Activated T-helper 1 cell treated with anti-CD3 and anti-CD28 coated beads, Interleukin-12 subunit alpha, Interleukin-12 subunit beta, Interleukin-2, Interleukin-4 antibody, amounts not matched to agents 30 ng/mL and 10 ng/mL and 1 ng/mL, durations not matched to agents 14 hours and 24 hours and 36 hours (primary cell): Measurements from ENCODE around the gene GNAO1. TPM values are rescaled to one million over a fixed set of nuclear protein-coding genes. Genes with fewer than 3 reads are reported as not detected.

Experiments used
- DNase-seq: peaks from one replicate; pipeline ENCODE4 v3.0.0; 2021; ENCODE audit warnings: low spot score
- H3K27ac Mint-ChIP-seq: one replicate; pipeline ENCODE4 v1.8.0; 2021; ENCODE audit warnings: mild to moderate bottlenecking, mixed read lengths
- H3K27me3 Mint-ChIP-seq: one replicate; pipeline ENCODE4 v1.8.0; 2022; ENCODE audit warnings: mild to moderate bottlenecking, moderate library complexity, mixed read lengths; ENCODE audit not compliant: insufficient read depth
- H3K36me3 Mint-ChIP-seq: one replicate; pipeline ENCODE4 v1.8.0; 2021; ENCODE audit warnings: low read depth, mixed read lengths
- H3K4me1 Mint-ChIP-seq: one replicate; pipeline ENCODE4 v1.8.0; 2021; ENCODE audit warnings: low read depth, mixed read lengths
- H3K4me3 Mint-ChIP-seq: one replicate; pipeline ENCODE4 v1.8.0; 2021; ENCODE audit warnings: mild to moderate bottlenecking, moderate library complexity, mixed read lengths
- H3K9me3 Mint-ChIP-seq: one replicate; pipeline ENCODE4 v1.8.0; 2021; ENCODE audit warnings: mixed read lengths
- intact Hi-C: fragments of 100-400 bp; cut with micrococcal nuclease; formaldehyde crosslinking; loops from one replicate; pipeline ENCODE4 v1.15.1; 2024
- total RNA-seq: library from RNA; stranded (reverse); gene quantifications from 2 replicates; pipeline ENCODE4 v1.2.3, GENCODE V29; 2022

GNAO1 gene
- total RNA-seq, 1 donor from 2014 or later: 1.7 TPM

GRCh38 chr16:56202036-56202435 lies 10.7 kb downstream of the GNAO1 start:
- Mint-ChIP-seq H3K4me1 (no peaks in the 10 kb centered on the region), H3K27me3 (peaks cover 11% of the 10 kb centered on the region)
- no peak for DNase-seq

GRCh38 chr16:56203052-56203451 lies 11.8 kb downstream of the GNAO1 start:
- peak; percentile 37 for DNase-seq
- no peaks in the 10 kb centered on the region for H3K36me3 Mint-ChIP-seq
- no peaks in the 10 kb centered on the region for H3K4me1 Mint-ChIP-seq
- intact Hi-C loops: loop anchor here (1.0 to 2.0 kb wide), 2 partner anchors 162 to 259 kb away; no protein-coding TSS in a partner anchor
- no peak overlapping the region for H3K27ac Mint-ChIP-seq
- peaks cover 4% of the 10 kb centered on the region for H3K9me3 Mint-ChIP-seq
- peaks cover 2% of the 10 kb centered on the region for H3K27me3 Mint-ChIP-seq
- H3K4me3 Mint-ChIP-seq: no peak overlapping the region

More at GRCh38 chr16:56202036-56202435, 10.7 kb downstream of the GNAO1 start:
- no peak overlapping the region for H3K27ac Mint-ChIP-seq
- no peaks in the 10 kb centered on the region for H3K36me3 Mint-ChIP-seq
- peaks cover 4% of the 10 kb centered on the region for H3K9me3 Mint-ChIP-seq
- H3K4me3 Mint-ChIP-seq: no peak overlapping the region
- intact Hi-C loops: loop anchor here (2.0 kb wide), 1 partner anchor 161 kb away; no protein-coding TSS in a partner anchor

- intact Hi-C loops: no loop called here
- no peaks in the 10 kb centered on the region for H3K4me1 Mint-ChIP-seq
- no peaks in the 10 kb centered on the region for H3K9me3 Mint-ChIP-seq
- DNase-seq: no peak
- no peak overlapping the region for H3K27ac Mint-ChIP-seq
- H3K36me3 Mint-ChIP-seq: no peaks in the 10 kb centered on the region
- H3K4me3 Mint-ChIP-seq: no peak overlapping the region
- peaks cover 9% of the 10 kb centered on the region for H3K27me3 Mint-ChIP-seq
Observed at GRCh38 chr16:56204816-56205215, 13.5 kb downstream of the GNAO1 start.

GRCh38 chr16:56206951-56207350 lies 15.7 kb downstream of the GNAO1 start:
- DNase-seq: no peak
- Mint-ChIP-seq H3K36me3 (no peaks in the 10 kb centered on the region), H3K4me1 (no peaks in the 10 kb centered on the region), H3K27me3 (peaks cover 17% of the 10 kb centered on the region), H3K4me3 (no peak overlapping the region), H3K27ac (no peak overlapping the region), H3K9me3 (no peaks in the 10 kb centered on the region)
- intact Hi-C loops: no loop called here

GRCh38 chr16:56207421-56207820 lies 16.1 kb downstream of the GNAO1 start:
- Mint-ChIP-seq H3K9me3 (no peaks in the 10 kb centered on the region), H3K4me1 (no peaks in the 10 kb centered on the region), H3K27ac (no peak overlapping the region), H3K27me3 (peaks cover 21% of the 10 kb centered on the region), H3K36me3 (no peaks in the 10 kb centered on the region), H3K4me3 (no peak overlapping the region)
- DNase-seq: no peak
- intact Hi-C loops: no loop called here

- Mint-ChIP-seq H3K4me3 (no peak overlapping the region), H3K27me3 (peaks cover 50% of the 10 kb centered on the region)
Observed at GRCh38 chr16:56211435-56211981, 20.2 kb downstream of the GNAO1 start.

GRCh38 chr16:56212144-56212543 lies 20.9 kb downstream of the GNAO1 start:
- Mint-ChIP-seq H3K27me3 (peaks cover 54% of the 10 kb centered on the region), H3K27ac (no peak overlapping the region), H3K9me3 (no peaks in the 10 kb centered on the region), H3K4me1 (no peaks in the 10 kb centered on the region), H3K36me3 (no peaks in the 10 kb centered on the region), H3K4me3 (no peak overlapping the region)
- no peak for DNase-seq
- intact Hi-C loops: no loop called here

More at GRCh38 chr16:56211435-56211981, 20.2 kb downstream of the GNAO1 start:
- H3K4me1 Mint-ChIP-seq: no peaks in the 10 kb centered on the region
- intact Hi-C loops: no loop called here
- no peak for DNase-seq
- H3K9me3 Mint-ChIP-seq: no peaks in the 10 kb centered on the region
- no peaks in the 10 kb centered on the region for H3K36me3 Mint-ChIP-seq
- no peak overlapping the region for H3K27ac Mint-ChIP-seq

GRCh38 chr16:56221995-56222394 lies 30.7 kb downstream of the GNAO1 start:
- H3K36me3 Mint-ChIP-seq: no peaks in the 10 kb centered on the region
- peaks cover 33% of the 10 kb centered on the region for H3K27me3 Mint-ChIP-seq
- no peaks in the 10 kb centered on the region for H3K9me3 Mint-ChIP-seq
- no peak overlapping the region for H3K27ac Mint-ChIP-seq
- intact Hi-C loops: no loop called here
- no peak for DNase-seq
- H3K4me1 Mint-ChIP-seq: peaks cover 22% of the 10 kb centered on the region
- H3K4me3 Mint-ChIP-seq: no peak overlapping the region

- intact Hi-C loops: no loop called here
- Mint-ChIP-seq H3K9me3 (no peaks in the 10 kb centered on the region), H3K4me1 (peaks cover 26% of the 10 kb centered on the region), H3K36me3 (no peaks in the 10 kb centered on the region), H3K4me3 (no peak overlapping the region), H3K27me3 (peaks cover 27% of the 10 kb centered on the region), H3K27ac (no peak overlapping the region)
- no peak for DNase-seq
Observed at GRCh38 chr16:56222474-56222997, 31.2 kb downstream of the GNAO1 start.

- H3K27me3 Mint-ChIP-seq: peaks cover 20% of the 10 kb centered on the region
- no peaks in the 10 kb centered on the region for H3K9me3 Mint-ChIP-seq
- intact Hi-C loops: no loop called here
- H3K4me3 Mint-ChIP-seq: no peak overlapping the region
- no peak overlapping the region for H3K27ac Mint-ChIP-seq
- H3K36me3 Mint-ChIP-seq: no peaks in the 10 kb centered on the region
- H3K4me1 Mint-ChIP-seq: peaks cover 26% of the 10 kb centered on the region
- DNase-seq: no peak
Observed at GRCh38 chr16:56225017-56225742, 33.9 kb downstream of the GNAO1 start.

- no peak overlapping the region for H3K27ac Mint-ChIP-seq
- DNase-seq: no peak
- peaks cover 16% of the 10 kb centered on the region for H3K27me3 Mint-ChIP-seq
- peaks cover 26% of the 10 kb centered on the region for H3K4me1 Mint-ChIP-seq
- no peak overlapping the region for H3K4me3 Mint-ChIP-seq
- intact Hi-C loops: no loop called here
- no peaks in the 10 kb centered on the region for H3K9me3 Mint-ChIP-seq
- no peaks in the 10 kb centered on the region for H3K36me3 Mint-ChIP-seq
Observed at GRCh38 chr16:56226187-56226586, 34.9 kb downstream of the GNAO1 start.

- DNase-seq: peak; percentile 13
- H3K36me3 Mint-ChIP-seq: no peaks in the 10 kb centered on the region
- H3K27ac Mint-ChIP-seq: no peak overlapping the region
- H3K27me3 Mint-ChIP-seq: peaks cover 16% of the 10 kb centered on the region
- peaks cover 26% of the 10 kb centered on the region for H3K4me1 Mint-ChIP-seq
- intact Hi-C loops: no loop called here
- H3K9me3 Mint-ChIP-seq: no peaks in the 10 kb centered on the region
- H3K4me3 Mint-ChIP-seq: no peak overlapping the region
Observed at GRCh38 chr16:56226845-56227525, 35.7 kb downstream of the GNAO1 start.

- no peak overlapping the region for H3K4me3 Mint-ChIP-seq
- H3K27me3 Mint-ChIP-seq: peaks cover 14% of the 10 kb centered on the region
- peaks cover 26% of the 10 kb centered on the region for H3K4me1 Mint-ChIP-seq
- no peaks in the 10 kb centered on the region for H3K9me3 Mint-ChIP-seq
- H3K27ac Mint-ChIP-seq: no peak overlapping the region
- no peaks in the 10 kb centered on the region for H3K36me3 Mint-ChIP-seq
- intact Hi-C loops: no loop called here
- no peak for DNase-seq
Observed at GRCh38 chr16:56227936-56228335, 36.6 kb downstream of the GNAO1 start.
